ENCODE measurements around the gene PRKACA. TPM values are rescaled to one million over a fixed set of nuclear protein-coding genes. Genes with fewer than 3 reads are reported as not detected.

The PRKACA gene
- total RNA-seq (10 to 100 TPM; 44.1 to 77.8 TPM), polyA plus RNA-seq (ENCODE audit: insufficient read length in 2 of 2) (100 to 1,000 TPM; 145 to 161 TPM)
- long read RNA-seq, donor 1, transcript PRKACA-201 (10 exons, 2,677 nt): major isoform, 25 of 26 reads
- long read RNA-seq, donor 1, partial matches to known transcripts: 0 of 26 reads
- long read RNA-seq, donor 1, other reads (novel, unspliced or antisense): 0 of 26 reads
- long read RNA-seq, donor 2, transcript PRKACA-201 (10 exons, 2,677 nt): major isoform, 17 of 19 reads
- long read RNA-seq, donor 2, partial matches to known transcripts: 0 of 19 reads
- long read RNA-seq, donor 2, other reads (novel, unspliced or antisense): 0 of 19 reads
- long read RNA-seq, donor 3, transcript PRKACA-201 (10 exons, 2,677 nt): major isoform, 24 of 26 reads
- long read RNA-seq, donor 3, partial matches to known transcripts: 0 of 26 reads
- long read RNA-seq, donor 3, other reads (novel, unspliced or antisense): 0 of 26 reads
- long read RNA-seq, donor 4, transcript PRKACA-201 (10 exons, 2,677 nt): major isoform, 10 of 11 reads
- long read RNA-seq, donor 4, partial matches to known transcripts: 0 of 11 reads
- long read RNA-seq, donor 4, other reads (novel, unspliced or antisense): 0 of 11 reads

- peak within 1 kb of the TSS; percentile 99 for H3K27ac ChIP-seq (ENCODE audit: low read depth, low read length)
- H3K9me3 ChIP-seq (ENCODE audit: control insufficient read depth, insufficient read depth, low read length): no peaks in the 10 kb centered on the region
- DNase-seq (ENCODE audit: low read depth in 4 of 6, low spot score in 6 of 6): peak; percentile 93 to 100 (median 97)
- peaks cover 62% of the 10 kb centered on the region for H3K4me1 ChIP-seq (ENCODE audit: control insufficient read depth, insufficient read depth, low read length)
- peaks cover 22% of the 10 kb centered on the region for H3K36me3 ChIP-seq (ENCODE audit: control insufficient read depth, insufficient read depth, low read length)
- peak within 1 kb of the TSS; percentile 83 for H3K4me3 ChIP-seq (ENCODE audit: low read depth, low read length)
- under 1% methylated on average over 67 of the region's 67 CpGs for WGBS (ENCODE audit: insufficient coverage)
- no peaks in the 10 kb centered on the region for H3K27me3 ChIP-seq (ENCODE audit: control insufficient read depth, insufficient read depth, low read length)
Measured at GRCh38 chr19:14117668-14118164, at the start of gene PRKACA. Gene PRKACA, minus strand, starts transcription at chr19:14117762. Its CDS starts 215 bp downstream, at chr19:14117547.

DNA sequence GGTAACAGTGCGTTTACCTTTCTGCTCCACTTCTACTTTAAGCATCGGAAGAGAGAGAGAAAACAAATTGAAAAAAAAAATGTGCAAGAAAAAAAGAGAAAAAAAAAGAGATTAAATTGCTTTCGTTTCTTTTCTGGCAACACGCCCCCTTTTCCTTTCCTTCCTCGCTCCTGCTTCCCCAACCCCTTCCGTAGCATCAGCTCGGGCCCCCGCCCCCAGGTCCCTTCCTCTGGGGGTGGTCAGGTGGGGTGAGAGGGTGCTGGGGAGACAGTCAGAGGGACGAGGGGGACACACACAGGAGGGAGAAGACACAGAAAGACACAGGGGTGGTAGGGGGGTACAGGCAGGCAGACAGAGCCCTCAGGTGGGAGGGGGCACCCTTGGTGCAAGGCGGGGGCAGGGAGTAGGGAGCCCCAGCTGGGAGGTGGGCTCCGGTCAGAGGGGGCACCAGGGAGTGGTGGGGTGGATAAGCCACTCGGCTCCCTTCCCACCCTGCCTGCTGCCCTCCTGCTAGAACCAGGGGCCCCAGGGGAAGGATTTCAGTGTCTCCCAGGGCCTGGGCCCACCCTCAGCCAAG lies 49.5 kb upstream of the PRKACA start:
- Histone ChIP-seq H3K36me3 (ENCODE audit: control insufficient read depth, insufficient read depth, low read length) (peaks cover 97% of the 10 kb centered on the region), H3K4me1 (ENCODE audit: control insufficient read depth, insufficient read depth, low read length) (peaks cover 27% of the 10 kb centered on the region), H3K27me3 (ENCODE audit: control insufficient read depth, insufficient read depth, low read length) (no peaks in the 10 kb centered on the region), H3K27ac (ENCODE audit: low read depth, low read length) (no peak overlapping the region), H3K9me3 (ENCODE audit: control insufficient read depth, insufficient read depth, low read length) (no peaks in the 10 kb centered on the region), H3K4me3 (ENCODE audit: low read depth, low read length) (no peak overlapping the region)
- no peak for DNase-seq (ENCODE audit: low read depth in 4 of 6, low spot score in 6 of 6)
- 100% methylated on average over 1 of the region's 12 CpGs for WGBS (ENCODE audit: insufficient coverage)

- Histone ChIP-seq H3K4me3 (ENCODE audit: low read depth, low read length) (no peak overlapping the region), H3K36me3 (ENCODE audit: control insufficient read depth, insufficient read depth, low read length) (peaks cover 97% of the 10 kb centered on the region), H3K4me1 (ENCODE audit: control insufficient read depth, insufficient read depth, low read length) (peaks cover 27% of the 10 kb centered on the region), H3K9me3 (ENCODE audit: control insufficient read depth, insufficient read depth, low read length) (no peaks in the 10 kb centered on the region), H3K27ac (ENCODE audit: low read depth, low read length) (peak overlapping the region; percentile 33), H3K27me3 (ENCODE audit: control insufficient read depth, insufficient read depth, low read length) (no peaks in the 10 kb centered on the region)
- WGBS (ENCODE audit: insufficient coverage): 69% methylated on average over 8 of the region's 20 CpGs
- peak in 1 of 6 donors; percentile 42 for DNase-seq (ENCODE audit: low read depth in 4 of 6, low spot score in 6 of 6)
Measured at GRCh38 chr19:14165990-14166830, 48.6 kb upstream of the PRKACA start.

- no peaks in the 10 kb centered on the region for H3K9me3 ChIP-seq (ENCODE audit: control insufficient read depth, insufficient read depth, low read length)
- peaks cover 98% of the 10 kb centered on the region for H3K36me3 ChIP-seq (ENCODE audit: control insufficient read depth, insufficient read depth, low read length)
- H3K4me3 ChIP-seq (ENCODE audit: low read depth, low read length): no peak overlapping the region
- peaks cover 27% of the 10 kb centered on the region for H3K4me1 ChIP-seq (ENCODE audit: control insufficient read depth, insufficient read depth, low read length)
- no peaks in the 10 kb centered on the region for H3K27me3 ChIP-seq (ENCODE audit: control insufficient read depth, insufficient read depth, low read length)
- H3K27ac ChIP-seq (ENCODE audit: low read depth, low read length): no peak overlapping the region
- 65% methylated on average over 10 of the region's 16 CpGs for WGBS (ENCODE audit: insufficient coverage)
- DNase-seq (ENCODE audit: low read depth in 4 of 6, low spot score in 6 of 6): no peak
Measured at GRCh38 chr19:14164724-14165493, 47.3 kb upstream of the PRKACA start.

DNA sequence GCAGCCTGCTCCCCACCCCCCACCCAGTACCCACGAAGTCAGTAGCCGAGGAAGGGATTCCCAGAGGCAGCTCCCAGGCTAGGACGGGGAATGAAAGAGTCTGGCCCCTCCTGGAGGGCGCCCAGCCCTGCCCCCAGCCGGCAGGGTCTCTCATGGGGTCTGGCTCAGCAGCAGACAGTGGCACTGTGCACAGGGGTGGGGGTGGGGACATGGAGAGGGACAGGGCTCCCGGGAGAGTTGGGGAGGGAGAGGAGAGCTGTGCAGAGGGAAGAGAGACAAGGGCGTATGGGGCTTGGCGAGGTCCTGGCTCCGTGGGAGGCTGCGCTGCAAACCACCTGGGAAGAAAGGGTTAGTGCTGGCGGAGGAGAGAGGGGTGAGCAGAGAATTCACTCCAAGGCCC lies 46.5 kb upstream of the PRKACA start:
- peaks cover 27% of the 10 kb centered on the region for H3K4me1 ChIP-seq (ENCODE audit: control insufficient read depth, insufficient read depth, low read length)
- no peaks in the 10 kb centered on the region for H3K9me3 ChIP-seq (ENCODE audit: control insufficient read depth, insufficient read depth, low read length)
- WGBS (ENCODE audit: insufficient coverage): 40% methylated on average over 10 of the region's 11 CpGs
- H3K27me3 ChIP-seq (ENCODE audit: control insufficient read depth, insufficient read depth, low read length): no peaks in the 10 kb centered on the region
- H3K36me3 ChIP-seq (ENCODE audit: control insufficient read depth, insufficient read depth, low read length): peaks cover 98% of the 10 kb centered on the region
- no peak for DNase-seq (ENCODE audit: low read depth in 4 of 6, low spot score in 6 of 6)
- no peak overlapping the region for H3K4me3 ChIP-seq (ENCODE audit: low read depth, low read length)
- no peak overlapping the region for H3K27ac ChIP-seq (ENCODE audit: low read depth, low read length)

DNA sequence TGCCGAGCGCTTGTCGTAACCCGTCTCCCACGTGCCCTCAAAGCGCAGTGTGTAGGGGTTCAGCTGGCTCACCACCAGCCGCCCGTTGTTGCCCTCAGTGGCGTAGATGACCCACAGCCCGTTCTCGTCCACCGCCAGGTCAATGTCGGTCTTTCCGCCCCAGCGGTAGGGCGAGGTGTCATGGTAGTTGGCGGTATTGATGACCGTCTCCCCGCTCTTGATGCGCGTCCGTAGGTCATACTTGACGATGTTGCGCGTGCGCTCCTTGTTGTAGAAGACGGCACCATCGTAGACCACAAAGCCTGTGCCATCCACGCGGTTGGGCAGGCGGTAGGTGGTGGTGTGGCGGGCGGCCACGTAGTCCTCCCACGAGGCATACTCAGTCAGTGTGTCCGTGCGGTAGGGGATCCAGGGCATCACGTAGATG lies 45.3 kb upstream of the PRKACA start:
- no peak for DNase-seq (ENCODE audit: low read depth in 4 of 6, low spot score in 6 of 6)
- WGBS (ENCODE audit: insufficient coverage): 97% methylated on average over 38 of the region's 38 CpGs
- no peaks in the 10 kb centered on the region for H3K9me3 ChIP-seq (ENCODE audit: control insufficient read depth, insufficient read depth, low read length)
- no peak overlapping the region for H3K4me3 ChIP-seq (ENCODE audit: low read depth, low read length)
- peaks cover 24% of the 10 kb centered on the region for H3K4me1 ChIP-seq (ENCODE audit: control insufficient read depth, insufficient read depth, low read length)
- no peaks in the 10 kb centered on the region for H3K27me3 ChIP-seq (ENCODE audit: control insufficient read depth, insufficient read depth, low read length)
- H3K27ac ChIP-seq (ENCODE audit: low read depth, low read length): no peak overlapping the region
- peaks cover 98% of the 10 kb centered on the region for H3K36me3 ChIP-seq (ENCODE audit: control insufficient read depth, insufficient read depth, low read length)

- Histone ChIP-seq H3K4me3 (ENCODE audit: low read depth, low read length) (no peak overlapping the region), H3K27ac (ENCODE audit: low read depth, low read length) (no peak overlapping the region), H3K4me1 (ENCODE audit: control insufficient read depth, insufficient read depth, low read length) (peaks cover 16% of the 10 kb centered on the region), H3K9me3 (ENCODE audit: control insufficient read depth, insufficient read depth, low read length) (no peaks in the 10 kb centered on the region), H3K27me3 (ENCODE audit: control insufficient read depth, insufficient read depth, low read length) (no peaks in the 10 kb centered on the region), H3K36me3 (ENCODE audit: control insufficient read depth, insufficient read depth, low read length) (peaks cover 99% of the 10 kb centered on the region)
- WGBS (ENCODE audit: insufficient coverage): 95% methylated on average over 19 of the region's 19 CpGs
- DNase-seq (ENCODE audit: low read depth in 4 of 6, low spot score in 6 of 6): no peak
Measured at GRCh38 chr19:14161305-14161704, 43.7 kb upstream of the PRKACA start.

- no peak overlapping the region for H3K4me3 ChIP-seq (ENCODE audit: low read depth, low read length)
- no peaks in the 10 kb centered on the region for H3K9me3 ChIP-seq (ENCODE audit: control insufficient read depth, insufficient read depth, low read length)
- H3K27ac ChIP-seq (ENCODE audit: low read depth, low read length): no peak overlapping the region
- H3K27me3 ChIP-seq (ENCODE audit: control insufficient read depth, insufficient read depth, low read length): no peaks in the 10 kb centered on the region
- DNase-seq (ENCODE audit: low read depth in 4 of 6, low spot score in 6 of 6): no peak
- H3K36me3 ChIP-seq (ENCODE audit: control insufficient read depth, insufficient read depth, low read length): peaks cover 98% of the 10 kb centered on the region
- WGBS (ENCODE audit: insufficient coverage): 74% methylated on average over 18 of the region's 25 CpGs
- H3K4me1 ChIP-seq (ENCODE audit: control insufficient read depth, insufficient read depth, low read length): peaks cover 11% of the 10 kb centered on the region
Measured at GRCh38 chr19:14160017-14160703, 42.6 kb upstream of the PRKACA start.
